Measurements from ENCODE around the gene UFD1. TPM values are rescaled to one million over a fixed set of nuclear protein-coding genes. Genes with fewer than 3 reads are reported as not detected.
A peak's percentile ranks its signal among the peaks of the same experiment; 100 is the strongest.

Gene UFD1
- total and polyA plus RNA-seq, 2 of the 13 experiments (the other 11 are each of a cell fraction or from before 2014, with no cell fraction given): 47.9 to 51.1 TPM

- peak; percentile 57; the same call in 1 of the 2 replicates for TF ChIP-seq BRF2 (CRISPR knock-in tag; IDR thresholded peaks at IDR 0.05)
- TF ChIP-seq HINFP (CRISPR knock-in tag; IDR thresholded peaks at IDR 0.05; ENCODE audit: low read depth): no peak
- no peak for TF ChIP-seq CREB3 (CRISPR knock-in tag; IDR thresholded peaks at IDR 0.05)
- TF ChIP-seq ZNF546 (CRISPR knock-in tag; conservative IDR thresholded peaks at IDR 0.05): no peak
- TF ChIP-seq ZNF597 (CRISPR knock-in tag; IDR thresholded peaks at IDR 0.05): no peak
- peak; percentile 50; the same call in 1 of the 2 replicates for TF ChIP-seq ARID2 (CRISPR knock-in tag; IDR thresholded peaks at IDR 0.05; ENCODE audit: borderline replicate concordance)
- no peak for TF ChIP-seq ZNF205 (CRISPR knock-in tag; IDR thresholded peaks at IDR 0.05)
- TF ChIP-seq KLF11 (CRISPR knock-in tag; IDR thresholded peaks at IDR 0.05): no peak
- TF ChIP-seq REL (CRISPR knock-in tag; conservative IDR thresholded peaks at IDR 0.05): no peak
- no peak for TF ChIP-seq FUBP1 (CRISPR knock-in tag; IDR thresholded peaks at IDR 0.05; ENCODE audit: borderline replicate concordance)
- no peak for TF ChIP-seq SAFB2 (CRISPR knock-in tag; IDR thresholded peaks at IDR 0.05; ENCODE audit: borderline replicate concordance, low read depth)
- TF ChIP-seq NFKB2 (CRISPR knock-in tag; IDR thresholded peaks at IDR 0.05; ENCODE audit: borderline replicate concordance): no peak; the same call in 1 of the 2 replicates
- TF ChIP-seq ZNF720 (CRISPR knock-in tag; IDR thresholded peaks at IDR 0.05): no peak
- TF ChIP-seq KLF9 (CRISPR knock-in tag; IDR thresholded peaks at IDR 0.05; ENCODE audit: low read depth): no peak
- TF ChIP-seq SMC3 (IDR thresholded peaks at IDR 0.05; ENCODE audit: low read length): no peak
- TF ChIP-seq ZNF839 (CRISPR knock-in tag; IDR thresholded peaks at IDR 0.05; ENCODE audit: borderline replicate concordance): no peak
- no peak for TF ChIP-seq SRSF9 (IDR thresholded peaks at IDR 0.05; ENCODE audit: borderline replicate concordance, insufficient read depth, low read depth, low read length, poor library complexity, severe bottlenecking)
- TF ChIP-seq ZBTB8A (CRISPR knock-in tag; IDR thresholded peaks at IDR 0.05; ENCODE audit: borderline replicate concordance, low read depth): no peak
- 0 out of 2 replicates have a peak, but pooled peaks have one; percentile 71 for TF ChIP-seq ZNF274 (CRISPR knock-in tag; IDR thresholded peaks at IDR 0.05)
- no peak for TF ChIP-seq TBP (CRISPR knock-in tag; IDR thresholded peaks at IDR 0.05)
- TF ChIP-seq MAFG (CRISPR knock-in tag; IDR thresholded peaks at IDR 0.05): no peak
- no peak for TF ChIP-seq TCF12 (IDR thresholded peaks at IDR 0.05)
- no peak for TF ChIP-seq TCF12 (CRISPR knock-in tag; IDR thresholded peaks at IDR 0.05)
- no peak for TF ChIP-seq NFE2 (CRISPR knock-in tag; IDR thresholded peaks at IDR 0.05)
Measured at GRCh38 chr22:19479355-19480172, 571 bp upstream of the UFD1 start, which contains the start of gene CDC45 (continued).

All from HepG2 (cell line).